GM21529 (cell line): ENCODE results near the gene NPAS3.

Experiments
- ATAC-seq: cut with Tn5 transposase; IDR thresholded peaks from one replicate; pipeline ENCODE4 v1.9.1; 2021; ENCODE audit not compliant: unreplicated experiment

The NPAS3 gene

GRCh38 chr14:33653308-33653695 lies 714.6 kb downstream of the NPAS3 start:
- no peak for ATAC-seq

- ATAC-seq: no peak
Measured at GRCh38 chr14:33655421-33655820, 716.7 kb downstream of the NPAS3 start.

GRCh38 chr14:33657476-33657875 lies 718.8 kb downstream of the NPAS3 start:
- no peak for ATAC-seq

- no peak for ATAC-seq
Measured at GRCh38 chr14:33660248-33660647, 721.6 kb downstream of the NPAS3 start.

- no peak for ATAC-seq
Measured at GRCh38 chr14:33661101-33661500, 722.4 kb downstream of the NPAS3 start.

GRCh38 chr14:33668066-33668465 lies 729.4 kb downstream of the NPAS3 start:
- ATAC-seq: no peak

- no peak for ATAC-seq
Measured at GRCh38 chr14:33669111-33669510, 730.4 kb downstream of the NPAS3 start.

GRCh38 chr14:33670235-33670634 lies 731.6 kb downstream of the NPAS3 start:
- no peak for ATAC-seq

- no peak for ATAC-seq
Measured at GRCh38 chr14:33671556-33671955, 732.9 kb downstream of the NPAS3 start.

GRCh38 chr14:33674927-33675326 lies 736.2 kb downstream of the NPAS3 start:
- no peak for ATAC-seq

- ATAC-seq: no peak
Measured at GRCh38 chr14:33675415-33676130, 736.9 kb downstream of the NPAS3 start.

GRCh38 chr14:33676135-33676566 lies 737.5 kb downstream of the NPAS3 start:
- no peak for ATAC-seq

- no peak for ATAC-seq
Measured at GRCh38 chr14:33676891-33677290, 738.2 kb downstream of the NPAS3 start.

- no peak for ATAC-seq
Measured at GRCh38 chr14:33678005-33678404, 739.3 kb downstream of the NPAS3 start.

GRCh38 chr14:33679025-33679424 lies 740.3 kb downstream of the NPAS3 start:
- ATAC-seq: no peak

GRCh38 chr14:33679461-33680225 lies 741.0 kb downstream of the NPAS3 start:
- no peak for ATAC-seq

- ATAC-seq: no peak
Measured at GRCh38 chr14:33680873-33681272, 742.2 kb downstream of the NPAS3 start.

GRCh38 chr14:33682760-33683159 lies 744.1 kb downstream of the NPAS3 start:
- ATAC-seq: no peak

GRCh38 chr14:33685026-33685425 lies 746.3 kb downstream of the NPAS3 start:
- ATAC-seq: no peak

GRCh38 chr14:33685698-33686097 lies 747.0 kb downstream of the NPAS3 start:
- no peak for ATAC-seq

GRCh38 chr14:33686218-33686617 lies 747.5 kb downstream of the NPAS3 start:
- no peak for ATAC-seq

- no peak for ATAC-seq
Measured at GRCh38 chr14:33686856-33687255, 748.2 kb downstream of the NPAS3 start.
